Measurements from ENCODE around the gene VGF.

- no peak for TF ChIP-seq CTCF (IDR thresholded peaks at IDR 0.05)
- TF ChIP-seq EZH2 (IDR thresholded peaks at IDR 0.05), result no peak
These were observed 9.1 kb downstream of the VGF start for GRCh38 chr7:101156277-101156676.

Data from neural progenitor cell (in vitro differentiated cells).